H9 (cell line): ENCODE data around the gene MALAT1. TPM values are rescaled to one million over a fixed set of nuclear protein-coding genes. Genes with fewer than 3 reads are reported as not detected.
A peak's percentile ranks its signal among the peaks of the same experiment; 100 is the strongest.

Experiments used
- DNase-seq: peaks from one replicate; pipeline ENCODE4 v3.0.0-alpha.2; 2017
- H2AFZ ChIP-seq: one replicate; pipeline ENCODE4 v1.6.1; 2013; ENCODE audit warnings: mild to moderate bottlenecking, low read length, control low read depth, moderate library complexity
- H2AK5ac ChIP-seq: 2 replicates; pipeline ENCODE4 v1.6.1; 2013; ENCODE audit warnings: low read length, control low read depth, mixed read lengths; ENCODE audit not compliant: insufficient read length
- H2BK120ac ChIP-seq: one replicate; pipeline ENCODE4 v1.6.1; 2013; ENCODE audit warnings: low read depth, mild to moderate bottlenecking, low read length, control low read depth, inconsistent platforms; ENCODE audit not compliant: poor library complexity, severe bottlenecking
- H2BK12ac ChIP-seq: 2 replicates; pipeline ENCODE4 v1.6.1; 2013; ENCODE audit warnings: low read length, control low read depth, mixed read lengths, low read depth; ENCODE audit not compliant: insufficient read length
- H2BK15ac ChIP-seq: 2 replicates; pipeline ENCODE4 v1.6.1; 2013; ENCODE audit warnings: low read depth, low read length, control low read depth
- H2BK20ac ChIP-seq: one replicate; pipeline ENCODE4 v1.6.1; 2013; ENCODE audit warnings: low read depth, mild to moderate bottlenecking, low read length, control low read depth, inconsistent platforms; ENCODE audit not compliant: poor library complexity, severe bottlenecking
- H2BK5ac ChIP-seq: 2 replicates; pipeline ENCODE4 v1.6.1; 2013; ENCODE audit warnings: low read length, control low read depth, mixed read lengths; ENCODE audit not compliant: insufficient read length
- H3K14ac ChIP-seq: 2 replicates; pipeline ENCODE4 v1.6.1; 2013; ENCODE audit warnings: low read length, control low read depth; ENCODE audit not compliant: insufficient read depth
- H3K18ac ChIP-seq: 2 replicates; pipeline ENCODE4 v1.6.1; 2013; ENCODE audit warnings: low read depth, mild to moderate bottlenecking, mixed read lengths, low read length, control low read depth; ENCODE audit not compliant: insufficient read length
- H3K23ac ChIP-seq: 2 replicates; pipeline ENCODE4 v1.6.1; 2013; ENCODE audit warnings: low read length, control low read depth, mixed read lengths, low read depth; ENCODE audit not compliant: insufficient read length
- H3K23me2 ChIP-seq: 2 replicates; pipeline ENCODE4 v1.6.1; 2013; ENCODE audit warnings: low read depth, mild to moderate bottlenecking, mixed read lengths, low read length, control low read depth; ENCODE audit not compliant: insufficient read length, poor library complexity, severe bottlenecking
- H3K27ac ChIP-seq: 2 replicates; pipeline ENCODE4 v1.5.1; 2013; ENCODE audit warnings: low read length, control low read depth, mixed read lengths, low read depth; ENCODE audit not compliant: insufficient read length
- H3K27me3 ChIP-seq: 2 replicates; pipeline ENCODE4 v1.6.1; 2013; ENCODE audit warnings: low read length, control low read depth, inconsistent platforms; ENCODE audit not compliant: insufficient read depth
- H3K4ac ChIP-seq: 2 replicates; pipeline ENCODE4 v1.6.1; 2013; ENCODE audit warnings: low read depth, mild to moderate bottlenecking, control low read depth, inconsistent platforms, low read length, moderate library complexity
- H3K4me1 ChIP-seq: 2 replicates; pipeline ENCODE4 v1.6.1; 2013; ENCODE audit warnings: low read length, control low read depth, inconsistent platforms; ENCODE audit not compliant: insufficient read depth
- H3K4me2 ChIP-seq: 2 replicates; pipeline ENCODE4 v1.6.1; 2013; ENCODE audit warnings: low read length, control low read depth, mixed read lengths; ENCODE audit not compliant: insufficient read length, insufficient read depth
- H3K56ac ChIP-seq: 2 replicates; pipeline ENCODE4 v1.6.1; 2013; ENCODE audit warnings: low read depth, mild to moderate bottlenecking, mixed read lengths, low read length, control low read depth; ENCODE audit not compliant: insufficient read length
- H3K79me1 ChIP-seq: 2 replicates; pipeline ENCODE4 v1.6.1; 2013; ENCODE audit warnings: low read depth, mild to moderate bottlenecking, moderate library complexity, low read length, control low read depth, inconsistent platforms; ENCODE audit not compliant: insufficient read depth, poor library complexity, severe bottlenecking
- H3K79me2 ChIP-seq: 2 replicates; pipeline ENCODE4 v1.6.1; 2013; ENCODE audit warnings: low read length, control low read depth, inconsistent platforms; ENCODE audit not compliant: insufficient read depth
- H3K9ac ChIP-seq: 2 replicates; pipeline ENCODE4 v1.6.1; 2013; ENCODE audit warnings: low read length, control low read depth, mixed read lengths; ENCODE audit not compliant: insufficient read length; ENCODE audit errors: extremely low read depth
- H3K9me3 ChIP-seq: one replicate; pipeline ENCODE4 v1.6.1; 2013; ENCODE audit warnings: low read depth, low read length, inconsistent platforms; ENCODE audit not compliant: control insufficient read depth
- H3T11ph ChIP-seq: one replicate; pipeline ENCODE4 v1.6.1; 2013; ENCODE audit warnings: mild to moderate bottlenecking, low read length, control low read depth, inconsistent platforms
- H4K20me1 ChIP-seq: one replicate; pipeline ENCODE4 v1.6.1; 2013; ENCODE audit not compliant: control insufficient read depth, insufficient read length, insufficient read depth
- H4K5ac ChIP-seq: 2 replicates; pipeline ENCODE4 v1.6.1; 2013; ENCODE audit warnings: low read depth, mild to moderate bottlenecking, mixed read lengths, low read length, control low read depth; ENCODE audit not compliant: insufficient read length
- H4K8ac ChIP-seq: replicated peaks from 2 replicates; pipeline ENCODE4 v1.6.1; 2013; ENCODE audit warnings: low read length, control low read depth, mixed read lengths, low read depth; ENCODE audit not compliant: insufficient read length
- H4K91ac ChIP-seq: 2 replicates; pipeline ENCODE4 v1.6.1; 2013; ENCODE audit warnings: low read depth, mild to moderate bottlenecking, moderate library complexity, mixed read lengths, low read length, control low read depth; ENCODE audit not compliant: insufficient read length
- H3K27ac Mint-ChIP-seq, 3 experiments: 2 replicates in 2 of 3; 3 replicates in 1 of 3; pipeline ENCODE4 v1.8.0; 2020 to 2021; ENCODE audit warnings: mixed read lengths in 3 of 3, mild to moderate bottlenecking in 1 of 3, moderate library complexity in 1 of 3
- H3K27me3 Mint-ChIP-seq: 2 replicates; pipeline ENCODE4 v1.8.0; 2021; ENCODE audit warnings: low read depth, mild to moderate bottlenecking, moderate library complexity, mixed read lengths
- H3K36me3 Mint-ChIP-seq, 3 experiments: 2 replicates in 2 of 3; 3 replicates in 1 of 3; pipeline ENCODE4 v1.8.0; 2020 to 2021; ENCODE audit warnings: low read depth in 3 of 3, mixed read lengths in 3 of 3; ENCODE audit not compliant: insufficient read depth in 1 of 3
- H3K4me1 Mint-ChIP-seq, 2 experiments: 2 replicates each; pipeline ENCODE4 v1.8.0; 2020; ENCODE audit warnings: mixed read lengths in 2 of 2
- H3K4me3 Mint-ChIP-seq, 2 experiments: 2 replicates in 1 of 2; 3 replicates in 1 of 2; pipeline ENCODE4 v1.8.0; 2020 to 2021; ENCODE audit warnings: mild to moderate bottlenecking in 2 of 2, mixed read lengths in 2 of 2, moderate library complexity in 1 of 2
- H3K9me3 Mint-ChIP-seq, 2 experiments: 2 replicates in 1 of 2; 3 replicates in 1 of 2; pipeline ENCODE4 v1.8.0; 2020; ENCODE audit warnings: mild to moderate bottlenecking in 2 of 2, mixed read lengths in 2 of 2, moderate library complexity in 1 of 2
- CTCF ChIP-seq: fragments of 200-600 bp; sonication (generic); conservative IDR thresholded peaks from 3 replicates; pipeline ENCODE4 v1.8.0; 2021; ENCODE audit warnings: antibody characterized with exemption, mild to moderate bottlenecking
- WGBS: extraction: QIAGEN DNeasy Blood & Tissue Kit; methylation state at CpG from one replicate; pipeline ENCODE4 v1.1.7; 2013; ENCODE audit warnings: missing lambda C conversion rate, low lambda C conversion rate, mixed read lengths; ENCODE audit not compliant: insufficient read length; ENCODE audit errors: extremely low coverage; 5-methylcytosine and 5-hydroxymethylcytosine counted together
- total RNA-seq: library from RNA; stranded (reverse); gene quantifications from 2 replicates; pipeline ENCODE4 v1.2.1, GENCODE V29; 2021

MALAT1 gene
- total RNA-seq, 1 experiment from 2014 or later: 1,934 TPM

GRCh38 chr11:65545853-65546216 is 47.0 kb downstream of the MALAT1 start:
- H3K4me1 Mint-ChIP-seq: peaks cover 13 to 30% of the 10 kb centered on the region in 2 experiments
- H3K27me3 ChIP-seq: peaks cover 4% of the 10 kb centered on the region; the same call in 1 of the 2 replicates

More at GRCh38 chr11:65545853-65546216, 47.0 kb downstream of the MALAT1 start:
- no peak overlapping the region for H2AK5ac ChIP-seq
- H3K4me1 ChIP-seq: no peaks in the 10 kb centered on the region
- no CpG with 5 or more reads among the region's 4 CpGs for WGBS
- Mint-ChIP-seq H3K27me3 (peaks cover 79% of the 10 kb centered on the region), H3K27ac (no peak overlapping the region), H3K36me3 (no peaks in the 10 kb centered on the region; a peak in 1 of 7 replicates), H3K4me3 (peak overlapping the region; percentile 57 to 73), H3K9me3 (peaks cover 0 to 2% of the 10 kb centered on the region in 2 experiments; a peak in 1 of 5 replicates)
- H3K23me2 ChIP-seq: peaks cover 2% of the 10 kb centered on the region
- no peak overlapping the region for H4K8ac ChIP-seq
- no peak overlapping the region for H3K14ac ChIP-seq
- H4K20me1 ChIP-seq: peaks cover 2% of the 10 kb centered on the region
- no peaks in the 10 kb centered on the region for H3K79me1 ChIP-seq
- H3K18ac ChIP-seq: no peak overlapping the region
- H3T11ph ChIP-seq: no peak overlapping the region
- no peaks in the 10 kb centered on the region for H3K79me2 ChIP-seq
- H3K27ac ChIP-seq: no peak overlapping the region
- H3K9me3 ChIP-seq: no peaks in the 10 kb centered on the region
- DNase-seq: no peak
- no peak overlapping the region for H2BK20ac ChIP-seq
- H2BK12ac ChIP-seq: no peak overlapping the region
- H3K4ac ChIP-seq: no peak overlapping the region
- H2AFZ ChIP-seq: no peak overlapping the region
- H4K5ac ChIP-seq: no peak overlapping the region
- H3K4me2 ChIP-seq: peak overlapping the region; percentile 33
- H3K56ac ChIP-seq: no peak overlapping the region
- no peak overlapping the region for H3K23ac ChIP-seq
- H4K91ac ChIP-seq: no peak overlapping the region
- TF ChIP-seq CTCF: no peak
- no peak overlapping the region for H2BK5ac ChIP-seq
- no peak overlapping the region for H2BK15ac ChIP-seq
- no peak overlapping the region for H3K9ac ChIP-seq
- H2BK120ac ChIP-seq: no peak overlapping the region
